GM23248 (cell line): ENCODE results near the gene DDX28.

Experiments used
- EZH2 ChIP-seq: fragments of 200-600 bp; sonication (generic); IDR thresholded peaks from 2 replicates; pipeline ENCODE4 v1.6.1; 2018; ENCODE audit warnings: antibody characterized with exemption, mild to moderate bottlenecking; ENCODE audit not compliant: insufficient read depth, poor library complexity, severe bottlenecking
- EZH2phosphoT487 ChIP-seq: fragments of 200-600 bp; sonication (generic); IDR thresholded peaks from 2 replicates; pipeline ENCODE4 v1.6.1; 2018; ENCODE audit warnings: antibody characterized with exemption, moderate library complexity, mild to moderate bottlenecking, low read depth; ENCODE audit not compliant: insufficient read depth

- TF ChIP-seq EZH2, result no peak
- no peak for TF ChIP-seq EZH2phosphoT487
Measured at GRCh38 chr16:68040506-68041288, 17.7 kb upstream of the DDX28 start.
